DLD1 (cell line): ENCODE measurements around the gene PDXK.
"Not testable (repeated sequence)": the region's sequence is repeated elsewhere in the genome, so short reads cannot be mapped to it uniquely, and the experiment has no call there.

Experiments used
- in situ Hi-C: cut with HindIII; loops from 2 replicates; pipeline ENCODE4 v1.10.0; 2017; ENCODE audit warnings: low sequenced_read_pairs

PDXK gene

DNA sequence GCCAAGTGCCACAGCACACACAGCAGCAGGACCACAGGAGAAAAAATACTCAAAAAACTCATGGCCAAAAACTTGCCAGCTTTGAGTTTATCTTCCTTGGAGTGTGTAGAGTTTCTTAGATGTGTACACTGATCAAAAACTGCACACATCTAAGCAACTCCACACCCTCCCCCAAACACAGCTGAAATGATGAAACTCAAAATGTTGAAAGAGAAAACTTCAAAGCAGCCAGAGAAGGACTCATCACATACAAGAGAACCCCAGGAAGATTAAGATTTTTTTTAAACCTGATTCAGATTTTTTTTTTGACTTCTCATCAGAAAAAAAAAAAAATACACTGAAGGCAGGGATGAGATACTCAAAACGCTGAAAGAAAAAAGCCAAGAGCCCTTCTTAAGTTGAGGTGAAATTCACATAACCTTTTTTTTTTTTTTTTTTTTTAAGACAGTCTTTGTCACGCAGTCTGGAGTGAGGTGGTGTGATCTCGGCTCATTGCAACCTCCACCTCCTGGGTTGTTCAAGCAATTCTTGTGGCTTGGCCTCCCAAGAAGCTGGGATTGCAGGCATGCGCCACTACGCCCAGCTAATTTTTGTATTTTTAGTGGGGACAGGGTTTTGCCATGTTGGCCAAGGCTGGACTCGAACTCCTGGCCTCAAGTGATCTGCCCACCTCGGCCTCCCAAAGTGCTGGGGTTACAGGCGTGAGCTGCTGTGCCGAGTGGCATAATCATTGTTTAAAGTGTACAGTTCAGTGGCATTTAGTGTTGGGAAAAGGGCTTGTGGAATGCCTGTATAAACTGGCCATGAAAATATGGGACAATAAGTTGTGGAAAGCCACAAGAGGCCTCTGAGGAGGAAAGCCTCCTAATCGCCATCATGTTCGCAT, 20.9 kb upstream of the PDXK start:
- in situ Hi-C loops = no loop called here

DNA sequence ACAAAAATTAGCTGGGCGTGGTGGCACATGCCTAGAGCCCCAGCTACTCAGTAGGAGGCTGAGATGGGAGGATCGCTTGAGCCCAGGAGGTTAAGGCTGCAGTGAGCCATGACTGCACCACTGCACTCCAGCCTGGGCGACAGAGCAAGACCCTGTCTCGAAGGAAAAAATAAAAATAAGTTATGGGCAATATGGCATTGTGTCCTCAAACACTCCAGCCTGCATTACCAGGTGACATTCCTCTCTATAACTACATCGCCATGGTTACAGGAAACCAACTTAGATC, 19.5 kb upstream of the PDXK start:
- in situ Hi-C loops = not testable (repeated sequence)

- in situ Hi-C loops = no loop called here
Measured at GRCh38 chr21:43699933-43700599, 18.9 kb upstream of the PDXK start.

- in situ Hi-C loops = no loop called here
Measured at GRCh38 chr21:43701936-43702784, 16.8 kb upstream of the PDXK start.

- in situ Hi-C loops = no loop called here
Measured at GRCh38 chr21:43702785-43703034, 16.2 kb upstream of the PDXK start.

- in situ Hi-C loops = no loop called here
Measured at GRCh38 chr21:43703035-43703880, 15.7 kb upstream of the PDXK start.

GRCh38 chr21:43707462-43707861, 11.5 kb upstream of the PDXK start:
- in situ Hi-C loops = no loop called here

DNA sequence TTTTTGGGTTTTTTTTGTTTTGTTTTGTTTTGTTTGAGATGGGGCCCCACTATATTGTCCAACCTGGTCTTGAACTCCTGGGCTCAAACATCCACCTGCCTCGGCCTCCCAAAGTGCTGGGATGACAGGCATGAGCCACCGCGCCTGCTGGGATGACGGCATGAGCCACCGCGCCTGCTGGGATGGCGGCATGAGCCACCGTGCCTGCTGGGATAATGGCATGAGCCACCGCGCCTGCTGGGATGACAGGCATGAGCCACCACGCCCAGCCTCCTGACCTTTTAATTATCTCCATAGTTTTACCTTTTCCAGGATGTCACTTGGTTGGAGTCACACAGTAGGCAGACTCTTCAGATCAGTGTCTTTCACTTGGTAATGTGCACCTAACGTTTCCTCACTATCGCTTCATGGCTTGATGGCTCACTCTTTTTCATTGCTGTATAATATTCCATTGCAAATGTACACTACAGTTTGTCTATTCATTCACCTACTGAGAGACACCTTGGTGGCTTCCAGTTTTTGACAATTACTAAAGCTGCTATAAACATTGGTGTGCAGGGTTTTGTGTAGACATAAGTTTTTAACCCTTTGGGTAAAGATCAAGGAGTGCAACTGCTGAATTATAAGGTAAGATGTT, 10.1 kb upstream of the PDXK start:
- in situ Hi-C loops = no loop called here

GRCh38 chr21:43712268-43712942, 6.5 kb upstream of the PDXK start:
- in situ Hi-C loops = no loop called here

DNA sequence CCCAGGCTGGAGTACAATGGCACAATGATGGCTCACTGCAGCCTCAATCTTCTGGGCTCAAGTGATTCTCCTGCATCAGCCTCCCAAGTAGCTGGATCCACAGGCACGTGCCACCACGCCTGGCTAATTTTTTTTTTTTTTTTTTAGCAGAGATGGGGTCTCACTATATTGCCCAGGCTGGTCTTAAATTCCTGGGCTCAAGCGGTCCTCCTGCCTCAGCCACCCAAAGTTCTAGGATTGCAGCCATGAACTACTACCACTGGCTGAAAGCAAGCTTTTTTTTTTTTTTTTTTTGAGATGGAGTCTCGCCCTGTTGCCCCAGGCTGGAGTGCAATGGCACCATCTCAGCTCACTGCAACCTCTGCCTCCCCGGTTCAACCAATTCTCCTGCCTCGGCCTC, 5.8 kb upstream of the PDXK start:
- in situ Hi-C loops = not testable (repeated sequence)

GRCh38 chr21:43716376-43717165, 2.4 kb upstream of the PDXK start:
- in situ Hi-C loops = no loop called here

GRCh38 chr21:43717166-43717853, 1.6 kb upstream of the PDXK start:
- in situ Hi-C loops = no loop called here

GRCh38 chr21:43717967-43718871, 710 bp upstream of the PDXK start:
- in situ Hi-C loops = no loop called here

GRCh38 chr21:43719748-43720538, 1.0 kb downstream of the PDXK start:
- in situ Hi-C loops = no loop called here

DNA sequence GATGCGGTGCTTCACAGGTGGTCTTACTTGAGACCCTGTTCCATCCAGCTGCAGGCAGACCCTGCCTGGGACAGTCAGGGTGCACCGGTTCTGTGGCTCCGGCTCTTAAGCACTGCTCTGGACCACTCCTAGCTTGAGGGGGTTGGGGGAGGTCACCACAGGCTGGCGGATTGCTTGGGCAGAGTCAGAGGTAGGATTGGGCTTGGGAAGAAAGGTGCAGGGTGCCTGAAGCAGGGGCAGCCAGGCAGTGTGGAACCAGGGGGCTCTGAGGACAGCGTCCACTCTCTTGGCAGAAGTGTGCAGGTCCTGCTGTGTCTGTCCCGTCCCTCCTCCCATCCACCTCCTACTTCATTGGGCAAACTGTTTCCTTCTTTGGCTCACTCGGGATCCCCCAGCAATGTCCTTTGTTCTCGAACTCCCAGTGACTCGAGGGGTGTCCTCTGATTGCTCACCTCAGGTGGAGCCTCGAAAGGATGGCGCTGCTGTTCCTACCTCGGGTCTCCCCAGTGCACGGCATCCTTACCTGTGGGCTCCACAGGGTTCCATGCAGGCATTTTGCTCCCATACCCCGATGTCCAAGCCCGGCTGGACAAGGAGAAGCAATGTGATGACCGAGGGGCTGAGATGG, 1.7 kb downstream of the PDXK start:
- in situ Hi-C loops = no loop called here

DNA sequence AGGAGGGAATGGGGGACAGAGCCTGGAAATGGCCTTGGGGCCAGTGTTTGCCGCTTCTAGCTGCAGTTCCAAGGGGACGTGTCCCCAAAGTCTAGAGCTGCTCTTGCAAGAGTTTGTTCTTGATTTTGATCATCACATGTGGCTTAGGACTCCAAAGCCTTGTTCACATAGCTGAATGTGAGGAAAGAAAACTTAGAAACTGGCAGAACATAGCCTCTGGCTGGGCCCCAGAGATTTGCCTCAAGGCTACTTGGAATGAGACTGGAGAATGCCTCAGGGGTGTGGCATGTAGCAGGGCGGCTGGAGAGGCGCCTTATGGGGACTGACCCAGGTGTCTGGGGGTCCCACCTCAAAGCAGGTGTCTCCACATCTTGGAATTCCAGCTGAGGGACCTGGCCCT, 2.3 kb downstream of the PDXK start:
- in situ Hi-C loops = no loop called here
